KMS-11 (cell line): ENCODE data around the gene DDB1.

ENCODE experiments used
- H2AFZ ChIP-seq: fragments of 200-600 bp; sonication (generic); 2 replicates; pipeline ENCODE4 v1.6.1; 2016; ENCODE audit warnings: antibody characterized with exemption, mixed run types, low read depth
- H3K27ac ChIP-seq: fragments of 200-600 bp; sonication (generic); 2 replicates; pipeline ENCODE4 v1.6.1; 2016; ENCODE audit warnings: mild to moderate bottlenecking, mixed run types
- H3K27me3 ChIP-seq: fragments of 200-600 bp; sonication (generic); 2 replicates; pipeline ENCODE4 v1.6.1; 2017; ENCODE audit warnings: mild to moderate bottlenecking, low read depth, mixed run types, moderate library complexity; ENCODE audit not compliant: insufficient read depth
- H3K36me3 ChIP-seq: fragments of 200-600 bp; sonication (generic); 2 replicates; pipeline ENCODE4 v1.6.1; 2017; ENCODE audit warnings: mild to moderate bottlenecking, mixed run types; ENCODE audit not compliant: insufficient read depth
- H3K4me1 ChIP-seq: fragments of 200-600 bp; sonication (generic); 2 replicates; pipeline ENCODE4 v1.6.1; 2016; ENCODE audit warnings: mild to moderate bottlenecking, low read depth, mixed run types; ENCODE audit not compliant: poor library complexity, severe bottlenecking
- H3K4me2 ChIP-seq: fragments of 200-600 bp; sonication (generic); 2 replicates; pipeline ENCODE4 v1.7.0; 2016; ENCODE audit warnings: mild to moderate bottlenecking, mixed run types
- H3K4me3 ChIP-seq: fragments of 200-600 bp; sonication (generic); IDR thresholded peaks from 2 replicates; pipeline ENCODE4 v1.6.1; 2017; ENCODE audit warnings: low read depth, low read length, mixed read lengths; ENCODE audit not compliant: insufficient read depth
- H3K79me2 ChIP-seq: fragments of 200-600 bp; sonication (generic); 2 replicates; pipeline ENCODE4 v1.6.1; 2016; ENCODE audit warnings: low read depth, mixed run types; ENCODE audit not compliant: insufficient read depth
- H3K9ac ChIP-seq: fragments of 200-600 bp; sonication (generic); 2 replicates; pipeline ENCODE4 v1.6.1; 2016; ENCODE audit warnings: mild to moderate bottlenecking, mixed run types
- H4K20me1 ChIP-seq: fragments of 200-600 bp; sonication (generic); 2 replicates; pipeline ENCODE4 v1.6.1; 2016; ENCODE audit warnings: mild to moderate bottlenecking, mixed run types; ENCODE audit not compliant: insufficient read depth
- CTCF ChIP-seq: fragments of 200-600 bp; sonication (generic); conservative IDR thresholded peaks from 2 replicates; pipeline ENCODE4 v1.6.1; 2017; ENCODE audit warnings: low read depth, mild to moderate bottlenecking, antibody characterized with exemption, low read length, moderate library complexity, mixed read lengths

DDB1 gene

GRCh38 chr11:61327669-61328071 is 5.2 kb downstream of the DDB1 start:
- Histone ChIP-seq H3K4me1 (peaks cover 26% of the 10 kb centered on the region), H3K36me3 (peaks cover 17% of the 10 kb centered on the region; the same call in 1 of the 2 replicates), H3K27me3 (no peaks in the 10 kb centered on the region), H4K20me1 (no peaks in the 10 kb centered on the region), H3K4me3 (no peak overlapping the region), H3K79me2 (peaks cover 67% of the 10 kb centered on the region), H3K9ac (no peak overlapping the region), H2AFZ (no peak overlapping the region), H3K27ac (no peak overlapping the region), H3K4me2 (no peak overlapping the region)
- no peak for TF ChIP-seq CTCF

DNA sequence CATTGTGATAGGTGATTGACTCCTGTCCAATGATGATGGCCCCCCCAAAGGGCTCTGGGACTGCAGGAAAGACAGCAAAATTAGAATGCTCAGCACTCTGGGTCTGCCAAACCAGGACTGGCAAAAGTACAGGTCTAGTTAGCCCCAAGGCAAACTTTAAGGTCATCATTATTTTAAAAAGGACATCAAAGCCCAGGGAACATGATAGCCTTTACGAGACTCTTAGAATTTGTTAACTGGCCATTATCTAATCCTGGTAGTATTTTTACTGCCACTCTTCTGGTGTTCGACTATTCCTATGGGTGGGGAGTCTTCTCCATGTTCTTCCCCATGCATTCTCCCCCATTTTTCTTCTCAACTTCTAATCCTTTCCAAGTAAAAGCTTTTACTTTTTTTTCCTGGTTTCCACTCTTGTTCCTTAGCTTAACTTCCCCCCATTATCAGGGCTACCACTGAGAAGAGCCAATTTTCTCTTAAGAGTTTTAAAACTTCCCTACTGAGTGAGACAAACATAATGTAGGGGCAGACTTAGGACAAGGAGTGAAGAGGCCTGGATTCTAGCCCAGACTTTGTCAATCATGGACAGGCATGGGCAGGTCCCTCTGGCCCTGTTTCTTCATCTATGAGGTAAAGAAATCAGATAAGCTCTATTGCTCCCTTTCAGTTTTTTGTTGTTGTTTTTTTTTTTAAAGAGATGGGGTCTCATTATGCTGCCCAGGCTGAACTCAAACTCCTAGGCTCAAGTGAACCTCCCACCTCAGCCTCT is 7.1 kb downstream of the DDB1 start:
- peaks cover 49% of the 10 kb centered on the region for H3K79me2 ChIP-seq
- peaks cover 22% of the 10 kb centered on the region; the same call in 1 of the 2 replicates for H3K36me3 ChIP-seq
- no peaks in the 10 kb centered on the region for H4K20me1 ChIP-seq
- no peak overlapping the region for H3K4me2 ChIP-seq
- H3K9ac ChIP-seq = no peak overlapping the region
- H3K4me1 ChIP-seq = peaks cover 14% of the 10 kb centered on the region
- no peak overlapping the region for H3K27ac ChIP-seq
- no peak overlapping the region for H3K4me3 ChIP-seq
- no peak overlapping the region for H2AFZ ChIP-seq
- no peaks in the 10 kb centered on the region for H3K27me3 ChIP-seq
- no peak for TF ChIP-seq CTCF

DNA sequence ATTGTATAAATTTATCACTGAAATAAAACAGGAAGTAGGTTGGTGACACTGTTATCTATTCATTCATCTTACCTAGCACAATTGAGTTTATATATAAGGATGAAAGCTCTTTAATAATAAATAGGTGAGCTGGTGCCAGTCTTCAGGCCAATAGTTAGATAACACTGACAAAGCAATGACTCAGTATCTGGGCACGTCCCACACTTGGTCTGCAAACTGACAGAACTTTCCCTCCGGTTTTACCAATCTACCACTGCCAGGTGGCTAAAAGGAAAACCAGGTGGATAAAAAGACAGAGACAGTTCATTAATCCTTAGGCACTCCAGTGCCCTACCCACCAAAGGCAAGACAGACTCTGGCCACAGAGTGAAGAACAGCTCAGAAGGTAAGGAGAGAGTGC is 17.6 kb downstream of the DDB1 start:
- Histone ChIP-seq H2AFZ (no peak overlapping the region), H3K4me2 (no peak overlapping the region), H3K4me3 (no peak overlapping the region), H4K20me1 (no peaks in the 10 kb centered on the region), H3K27me3 (no peaks in the 10 kb centered on the region), H3K4me1 (no peaks in the 10 kb centered on the region), H3K27ac (no peak overlapping the region), H3K79me2 (no peaks in the 10 kb centered on the region), H3K9ac (no peak overlapping the region), H3K36me3 (peaks cover 13% of the 10 kb centered on the region)
- TF ChIP-seq CTCF = no peak

DNA sequence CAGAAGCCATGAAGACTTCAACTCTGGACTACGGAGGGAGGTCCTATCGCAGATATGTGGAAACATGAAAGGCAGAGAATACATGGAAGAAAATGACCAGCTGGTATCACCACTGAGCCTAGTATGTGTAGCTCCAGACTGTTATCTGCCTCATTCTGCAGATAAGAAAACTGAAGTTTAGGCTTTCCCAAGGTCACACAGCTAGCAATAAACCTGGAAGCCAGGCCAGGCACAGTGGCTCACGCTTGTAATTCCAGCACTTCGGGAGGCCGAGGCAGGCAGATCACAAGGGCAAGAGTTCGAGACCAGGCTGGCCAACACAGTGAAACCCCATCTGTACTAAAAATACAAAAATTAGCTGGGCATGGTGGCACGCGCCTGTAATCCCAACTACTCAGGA is 22.2 kb downstream of the DDB1 start:
- H2AFZ ChIP-seq = no peak overlapping the region
- H4K20me1 ChIP-seq = no peaks in the 10 kb centered on the region
- H3K4me1 ChIP-seq = peaks cover under 1% of the 10 kb centered on the region
- no peaks in the 10 kb centered on the region for H3K27me3 ChIP-seq
- no peak overlapping the region for H3K9ac ChIP-seq
- no peak overlapping the region for H3K4me2 ChIP-seq
- H3K36me3 ChIP-seq = peaks cover 14% of the 10 kb centered on the region; the same call in 1 of the 2 replicates
- no peak overlapping the region for H3K27ac ChIP-seq
- H3K4me3 ChIP-seq = no peak overlapping the region
- TF ChIP-seq CTCF = no peak
- H3K79me2 ChIP-seq = no peaks in the 10 kb centered on the region
